ENCODE measurements around the gene P2RY11. TPM values are rescaled to one million over a fixed set of nuclear protein-coding genes. Genes with fewer than 3 reads are reported as not detected.

The P2RY11 gene
- total RNA-seq, 1 experiment from 2014 or later = 20.7 TPM

- Mint-ChIP-seq H3K9me3 (ENCODE audit: low read depth, unreplicated experiment) (peaks cover 2% of the 10 kb centered on the region), H3K36me3 (ENCODE audit: insufficient read depth, unreplicated experiment) (peaks cover 38% of the 10 kb centered on the region), H3K4me1 (ENCODE audit: low read depth, unreplicated experiment) (no peaks in the 10 kb centered on the region), H3K27ac (ENCODE audit: unreplicated experiment) (no peak overlapping the region), H3K27me3 (ENCODE audit: unreplicated experiment) (no peaks in the 10 kb centered on the region), H3K4me3 (ENCODE audit: low read depth, unreplicated experiment) (no peak overlapping the region)
- BruUV-seq (replicated peaks) = no TSS peak
- CTCF ChIA-PET = no interaction called here
- intact Hi-C loops (cut with micrococcal nuclease; ENCODE audit: unreplicated experiment) = no loop called here
- DNase-seq = no peak
- no peak for TF ChIP-seq CTCF (IDR thresholded peaks at IDR 0.05; ENCODE audit: unreplicated experiment)
Measured at GRCh38 chr19:10093295-10094186, 18.0 kb upstream of the P2RY11 start.

GRCh38 chr19:10095622-10095947, 15.9 kb upstream of the P2RY11 start:
- Mint-ChIP-seq H3K36me3 (ENCODE audit: insufficient read depth, unreplicated experiment) (peaks cover 38% of the 10 kb centered on the region), H3K4me3 (ENCODE audit: low read depth, unreplicated experiment) (peak overlapping the region; percentile 66), H3K27ac (ENCODE audit: unreplicated experiment) (peak overlapping the region; percentile 58), H3K9me3 (ENCODE audit: low read depth, unreplicated experiment) (peaks cover 2% of the 10 kb centered on the region), H3K27me3 (ENCODE audit: unreplicated experiment) (peaks cover 17% of the 10 kb centered on the region), H3K4me1 (ENCODE audit: low read depth, unreplicated experiment) (no peaks in the 10 kb centered on the region)
- BruUV-seq (replicated peaks) = no TSS peak
- CTCF ChIA-PET = interaction anchor here (0.7 to 1.6 kb wide), 5 partner anchors 11 to 175 kb away, joined by 3 to 4 read pairs (median 3); partner anchors contain the start of genes ICAM1 and PPAN
- intact Hi-C loops (cut with micrococcal nuclease; ENCODE audit: unreplicated experiment) = no loop called here
- no peak for DNase-seq
- no peak for TF ChIP-seq CTCF (IDR thresholded peaks at IDR 0.05; ENCODE audit: unreplicated experiment)

- DNase-seq = peak; percentile 90
- H3K4me3 Mint-ChIP-seq (ENCODE audit: low read depth, unreplicated experiment) = peak overlapping the region; percentile 66
- intact Hi-C loops (cut with micrococcal nuclease; ENCODE audit: unreplicated experiment) = no loop called here
- no peak for TF ChIP-seq CTCF (IDR thresholded peaks at IDR 0.05; ENCODE audit: unreplicated experiment)
- peaks cover 21% of the 10 kb centered on the region for H3K27me3 Mint-ChIP-seq (ENCODE audit: unreplicated experiment)
- no peaks in the 10 kb centered on the region for H3K4me1 Mint-ChIP-seq (ENCODE audit: low read depth, unreplicated experiment)
- peak overlapping the region; percentile 58 for H3K27ac Mint-ChIP-seq (ENCODE audit: unreplicated experiment)
- no TSS peak for BruUV-seq (replicated peaks)
- H3K36me3 Mint-ChIP-seq (ENCODE audit: insufficient read depth, unreplicated experiment) = peaks cover 36% of the 10 kb centered on the region
- H3K9me3 Mint-ChIP-seq (ENCODE audit: low read depth, unreplicated experiment) = peaks cover 2% of the 10 kb centered on the region
- CTCF ChIA-PET = interaction anchor here (0.7 to 1.6 kb wide), 6 partner anchors 10 to 213 kb away, joined by 3 to 4 read pairs (median 3); partner anchors contain the start of genes ICAM1 and PPAN
Measured at GRCh38 chr19:10095948-10096614, 15.4 kb upstream of the P2RY11 start.

GRCh38 chr19:10096615-10096963, 14.9 kb upstream of the P2RY11 start:
- BruUV-seq (replicated peaks) = no TSS peak
- Mint-ChIP-seq H3K4me3 (ENCODE audit: low read depth, unreplicated experiment) (peak overlapping the region; percentile 66), H3K4me1 (ENCODE audit: low read depth, unreplicated experiment) (no peaks in the 10 kb centered on the region), H3K27ac (ENCODE audit: unreplicated experiment) (no peak overlapping the region), H3K27me3 (ENCODE audit: unreplicated experiment) (peaks cover 21% of the 10 kb centered on the region), H3K9me3 (ENCODE audit: low read depth, unreplicated experiment) (peaks cover under 1% of the 10 kb centered on the region), H3K36me3 (ENCODE audit: insufficient read depth, unreplicated experiment) (peaks cover 31% of the 10 kb centered on the region)
- no peak for TF ChIP-seq CTCF (IDR thresholded peaks at IDR 0.05; ENCODE audit: unreplicated experiment)
- CTCF ChIA-PET = interaction anchor here (0.5 to 1.6 kb wide), 6 partner anchors 10 to 214 kb away, joined by 3 to 4 read pairs (median 3); partner anchors contain the start of genes ICAM1 and PPAN
- intact Hi-C loops (cut with micrococcal nuclease; ENCODE audit: unreplicated experiment) = no loop called here
- DNase-seq = no peak

Measured in Calu3 (cell line).